GM19372 (cell line): Measurements from ENCODE around the gene TRIM9.

ENCODE experiments used
- ATAC-seq: cut with Tn5 transposase; IDR thresholded peaks from one replicate; pipeline ENCODE4 v1.9.1; 2021; ENCODE audit warnings: mild to moderate bottlenecking, low read depth, moderate library complexity; ENCODE audit not compliant: unreplicated experiment

Gene TRIM9

GRCh38 chr14:51066576-51066975 lies 28.3 kb downstream of the TRIM9 start:
- no peak for ATAC-seq

GRCh38 chr14:51059032-51059431 lies 35.9 kb downstream of the TRIM9 start:
- ATAC-seq: no peak

DNA sequence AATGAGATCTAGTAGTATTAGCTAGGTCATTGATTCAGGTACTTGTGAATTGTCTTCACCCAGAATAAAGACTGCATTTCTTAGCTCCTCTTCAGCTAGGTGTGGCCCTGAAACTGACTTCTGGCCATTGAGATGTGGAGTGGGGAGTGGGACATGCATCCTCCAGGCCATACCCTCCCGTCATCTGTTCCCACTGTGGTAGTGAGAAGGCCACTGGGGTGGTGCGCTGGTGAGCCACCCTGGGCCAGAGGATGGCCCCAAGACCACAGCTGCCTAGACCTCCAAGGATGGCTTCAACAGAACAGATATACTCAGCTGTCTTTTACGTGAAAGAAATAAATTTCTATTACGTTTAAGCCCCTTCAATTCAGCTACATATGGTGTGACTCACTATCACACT lies 36.5 kb downstream of the TRIM9 start:
- no peak for ATAC-seq

- no peak for ATAC-seq
Observed at GRCh38 chr14:51056421-51056820, 38.5 kb downstream of the TRIM9 start.

- ATAC-seq: no peak
Observed at GRCh38 chr14:51053157-51053556, 41.7 kb downstream of the TRIM9 start.

DNA sequence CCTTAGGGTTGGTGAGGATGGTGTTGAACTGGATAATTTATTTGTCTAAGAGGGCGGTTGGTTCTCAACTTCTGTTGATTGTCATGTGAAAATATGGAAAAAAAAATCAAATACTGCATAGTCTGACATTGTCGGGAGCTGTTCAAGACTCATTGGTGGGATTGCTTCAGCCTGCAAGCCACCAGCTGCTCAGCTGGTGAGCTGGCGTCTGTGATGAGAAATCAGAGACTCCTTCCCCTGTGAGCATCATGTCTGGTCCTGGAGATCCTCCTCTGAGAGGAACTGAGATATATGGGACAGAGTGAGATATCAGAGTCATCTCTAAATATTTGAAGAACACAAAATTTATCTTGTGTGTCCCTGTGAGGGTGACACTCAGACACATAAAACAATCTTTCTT lies 49.9 kb downstream of the TRIM9 start:
- ATAC-seq: no peak

DNA sequence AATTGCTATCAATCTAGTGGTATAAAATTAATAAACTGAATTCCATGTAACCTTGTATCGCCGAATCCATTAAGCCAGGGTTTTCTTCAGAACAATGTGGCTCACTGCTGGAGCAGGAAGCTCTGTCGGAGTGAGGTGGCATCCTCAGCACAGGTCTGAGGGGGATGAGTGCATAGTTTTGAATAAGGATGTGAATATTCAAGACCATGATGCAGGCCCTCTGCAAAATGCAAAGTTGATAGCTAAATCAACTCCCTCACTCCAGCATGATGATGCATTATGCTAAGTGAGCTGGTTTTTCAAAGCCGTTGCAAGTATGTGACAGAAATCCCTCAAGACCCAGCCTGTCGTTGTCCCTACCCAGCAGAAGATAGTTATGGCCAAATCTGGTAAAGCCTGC lies 53.0 kb downstream of the TRIM9 start:
- no peak for ATAC-seq

DNA sequence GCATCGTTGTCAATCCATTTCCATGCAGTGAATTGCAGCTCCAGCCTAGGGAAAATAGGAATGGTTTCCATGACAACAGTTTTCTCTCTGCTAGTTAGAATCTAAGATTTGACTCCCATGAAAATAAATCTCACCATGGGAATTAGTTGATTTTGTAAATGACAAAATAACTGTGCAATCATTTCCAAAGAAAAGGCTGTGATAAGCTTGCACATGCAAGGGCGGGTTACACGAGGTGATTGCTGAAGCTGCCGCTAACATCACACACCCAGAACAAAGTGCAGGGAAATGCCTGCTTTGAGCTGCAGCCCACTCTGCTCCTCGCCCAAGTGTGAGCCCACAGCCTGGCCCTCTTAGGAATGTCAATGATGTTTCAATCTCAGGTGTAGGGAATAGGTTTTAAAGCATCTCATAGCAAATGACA lies 53.8 kb downstream of the TRIM9 start:
- ATAC-seq: no peak

GRCh38 chr14:51039252-51039651 lies 55.7 kb downstream of the TRIM9 start:
- no peak for ATAC-seq

DNA sequence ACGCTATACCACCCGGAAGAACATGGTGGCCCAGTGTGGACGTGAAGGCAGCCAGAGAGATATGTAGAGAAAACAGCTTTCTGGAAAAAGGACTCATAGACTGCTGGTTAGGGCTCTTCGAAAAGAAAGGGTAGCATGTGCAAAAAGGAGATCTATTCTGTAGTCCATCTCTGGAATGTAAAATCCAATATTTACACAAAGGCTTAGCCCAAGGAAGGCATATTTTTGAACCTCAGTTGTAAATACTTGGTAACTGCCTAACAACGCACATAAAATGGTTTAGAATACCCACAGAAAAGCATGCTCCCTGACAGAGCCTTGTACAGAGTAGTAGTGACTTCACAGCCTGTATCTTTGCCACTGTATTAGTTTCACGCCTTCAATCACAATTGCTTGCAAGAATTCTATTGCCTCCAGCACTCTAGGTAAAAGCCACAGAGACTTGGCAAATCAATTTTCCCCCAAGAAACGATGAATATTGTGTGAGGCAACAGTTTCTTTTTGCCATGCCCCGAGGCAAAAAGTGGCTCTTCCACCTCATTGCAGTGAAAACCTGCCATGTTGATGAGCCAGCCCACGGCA lies 59.2 kb downstream of the TRIM9 start:
- no peak for ATAC-seq

GRCh38 chr14:51028851-51029754 lies 65.8 kb downstream of the TRIM9 start:
- ATAC-seq: no peak

- ATAC-seq: no peak
Observed at GRCh38 chr14:51028361-51028760, 66.5 kb downstream of the TRIM9 start.

DNA sequence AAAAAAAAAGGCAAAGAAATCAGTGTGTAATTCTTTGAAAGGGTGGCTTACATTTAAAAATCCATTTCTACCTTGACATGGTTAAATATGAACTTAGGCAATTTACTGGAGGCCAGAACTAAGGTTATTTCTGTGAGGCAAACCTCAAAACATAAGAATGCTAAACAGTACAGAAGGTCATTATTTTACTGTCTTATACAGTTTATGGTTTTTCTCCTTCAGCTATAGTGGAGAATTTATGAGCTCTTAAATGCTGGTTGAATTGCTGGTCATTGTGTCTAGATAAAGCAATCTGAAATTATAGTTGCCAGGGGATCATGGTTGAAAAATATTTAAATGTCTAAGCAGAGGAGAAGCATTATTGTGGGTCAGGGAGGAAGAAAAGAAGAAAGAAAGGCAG lies 70.5 kb downstream of the TRIM9 start:
- ATAC-seq: no peak

GRCh38 chr14:51023964-51024363 lies 70.9 kb downstream of the TRIM9 start:
- ATAC-seq: no peak

- no peak for ATAC-seq
Observed at GRCh38 chr14:51022769-51023168, 72.1 kb downstream of the TRIM9 start.

- no peak for ATAC-seq
Observed at GRCh38 chr14:51020024-51020710, 74.7 kb downstream of the TRIM9 start.

- no peak for ATAC-seq
Observed at GRCh38 chr14:51019089-51019488, 75.8 kb downstream of the TRIM9 start.

DNA sequence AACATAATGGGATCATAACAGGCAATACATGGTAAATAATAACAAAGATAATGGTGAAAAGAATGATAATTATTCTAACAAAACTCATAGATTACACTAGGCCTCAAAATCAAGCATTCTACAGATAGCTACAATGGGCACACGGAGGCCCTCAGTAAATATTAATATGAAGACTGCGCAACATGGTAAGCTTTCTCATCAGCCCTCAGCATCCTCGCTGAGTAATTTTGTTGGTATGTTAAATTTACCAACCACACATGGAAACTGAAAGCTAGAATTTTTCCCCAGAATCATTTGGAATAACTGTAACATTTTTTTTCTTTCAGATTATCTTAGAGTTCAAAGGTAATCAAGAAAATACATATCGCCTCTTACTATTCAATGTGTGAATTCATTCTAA lies 76.4 kb downstream of the TRIM9 start:
- ATAC-seq: no peak

DNA sequence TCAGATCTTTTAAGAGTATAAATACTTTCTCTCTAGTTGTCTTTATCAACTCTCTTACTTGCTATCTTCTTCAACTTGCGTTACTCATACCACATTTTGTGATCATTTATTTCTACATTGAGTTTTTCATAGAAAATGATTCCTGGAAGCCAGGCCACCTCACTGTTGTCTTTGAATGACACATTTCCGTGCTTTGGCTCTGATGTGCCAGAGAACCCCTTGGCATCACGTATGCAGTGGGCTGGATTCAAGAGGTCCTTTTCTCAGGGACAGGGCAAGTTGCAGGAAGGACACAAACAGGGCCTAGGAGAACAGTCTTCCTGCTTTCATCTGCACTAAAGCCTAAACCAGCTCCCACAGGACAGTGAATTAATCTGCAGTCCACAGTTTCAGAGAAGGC lies 80.3 kb downstream of the TRIM9 start:
- no peak for ATAC-seq

DNA sequence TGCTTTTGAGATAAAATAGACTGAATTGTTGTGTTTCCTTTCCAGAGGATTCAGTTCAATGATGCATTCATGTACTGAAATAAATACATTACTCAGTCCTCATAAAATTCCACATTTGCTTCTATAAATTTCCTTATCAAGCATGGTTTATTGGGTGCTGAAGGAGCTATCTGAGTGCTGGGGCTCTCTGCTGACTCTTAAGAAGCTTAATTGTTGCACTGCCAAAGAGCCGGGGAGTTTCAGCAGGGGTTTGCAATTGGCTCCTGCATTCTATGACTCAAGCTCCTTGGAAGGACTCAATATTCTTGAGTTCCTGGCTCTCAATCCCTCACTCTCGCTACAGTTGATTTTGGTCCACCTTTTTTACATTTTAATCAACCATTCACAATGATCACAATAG lies 80.8 kb downstream of the TRIM9 start:
- no peak for ATAC-seq

GRCh38 chr14:51012055-51012454 lies 82.8 kb downstream of the TRIM9 start:
- no peak for ATAC-seq

DNA sequence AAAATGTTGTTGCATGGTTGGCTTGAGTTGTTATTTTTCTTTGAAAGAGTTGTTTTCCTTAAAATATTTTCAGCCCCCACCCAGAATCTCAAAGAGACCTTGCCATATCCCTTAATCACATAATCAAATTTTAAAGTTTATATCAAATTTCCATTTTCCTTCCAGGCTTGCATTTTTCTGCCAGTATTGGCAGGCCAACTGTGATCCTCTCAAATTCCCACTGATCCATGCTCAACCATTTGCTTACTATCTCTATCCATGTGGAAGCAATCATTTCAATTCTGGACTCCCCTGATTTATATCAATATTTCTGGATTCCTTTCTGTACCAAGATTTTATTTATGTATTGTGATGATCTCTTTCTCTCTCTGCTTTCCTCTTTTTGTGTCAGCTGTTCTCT lies 86.5 kb downstream of the TRIM9 start:
- no peak for ATAC-seq
